GM23248 (cell line): Measurements from ENCODE around the gene RRAS2. TPM values are rescaled to one million over a fixed set of nuclear protein-coding genes. Genes with fewer than 3 reads are reported as not detected.

Source experiments
- DNase-seq: peaks from one replicate; pipeline ENCODE4 v3.0.0-alpha.2; 2015
- H2AFZ ChIP-seq: fragments of 200-600 bp; sonication (generic); 2 replicates; pipeline ENCODE4 v1.6.1; 2016; ENCODE audit warnings: antibody characterized with exemption
- H3F3A ChIP-seq: fragments of 200-600 bp; sonication (generic); 2 replicates; pipeline ENCODE4 v1.6.1; 2016; ENCODE audit warnings: mild to moderate bottlenecking, antibody characterized with exemption, mixed run types; ENCODE audit not compliant: insufficient read depth
- H3K27ac ChIP-seq: fragments of 200-600 bp; sonication (generic); 2 replicates; pipeline ENCODE4 v1.5.1; 2016; ENCODE audit warnings: mild to moderate bottlenecking
- H3K27me3 ChIP-seq: fragments of 200-600 bp; sonication (generic); replicated peaks from 2 replicates; pipeline ENCODE4 v1.6.1; 2016; ENCODE audit warnings: mild to moderate bottlenecking; ENCODE audit not compliant: insufficient read depth
- H3K36me3 ChIP-seq: fragments of 200-600 bp; sonication (generic); 2 replicates; pipeline ENCODE4 v1.6.1; 2016; ENCODE audit warnings: low read depth, mild to moderate bottlenecking
- H3K4me1 ChIP-seq: fragments of 200-600 bp; sonication (generic); 2 replicates; pipeline ENCODE4 v1.6.1; 2016; ENCODE audit warnings: mild to moderate bottlenecking; ENCODE audit not compliant: insufficient read depth
- H3K4me2 ChIP-seq: fragments of 200-600 bp; sonication (generic); one replicate; pipeline ENCODE4 v1.6.1; 2016; ENCODE audit warnings: mild to moderate bottlenecking; ENCODE audit not compliant: unreplicated experiment
- H3K4me3 ChIP-seq: fragments of 200-600 bp; sonication (generic); 2 replicates; pipeline ENCODE4 v1.5.1; 2016; ENCODE audit warnings: mild to moderate bottlenecking
- H3K79me2 ChIP-seq: fragments of 200-600 bp; sonication (generic); 2 replicates; pipeline ENCODE4 v1.6.1; 2016; ENCODE audit warnings: mild to moderate bottlenecking; ENCODE audit not compliant: insufficient read depth
- H3K9ac ChIP-seq: fragments of 200-600 bp; sonication (generic); 2 replicates; pipeline ENCODE4 v1.6.1; 2016; ENCODE audit warnings: mild to moderate bottlenecking
- H3K9me2 ChIP-seq: fragments of 200-600 bp; sonication (generic); 2 replicates; pipeline ENCODE4 v1.6.1; 2016; ENCODE audit warnings: mixed run types, mild to moderate bottlenecking, moderate library complexity; ENCODE audit not compliant: insufficient read depth
- H3K9me3 ChIP-seq: fragments of 200-600 bp; sonication (generic); one replicate; pipeline ENCODE4 v1.6.1; 2017; ENCODE audit warnings: low read depth
- H4K20me1 ChIP-seq: fragments of 200-600 bp; sonication (generic); 2 replicates; pipeline ENCODE4 v1.6.0; 2016; ENCODE audit not compliant: insufficient read depth
- EZH2 ChIP-seq: fragments of 200-600 bp; sonication (generic); IDR thresholded peaks from 2 replicates; pipeline ENCODE4 v1.6.1; 2018; ENCODE audit warnings: antibody characterized with exemption, mild to moderate bottlenecking; ENCODE audit not compliant: insufficient read depth, poor library complexity, severe bottlenecking
- EZH2phosphoT487 ChIP-seq: fragments of 200-600 bp; sonication (generic); IDR thresholded peaks from 2 replicates; pipeline ENCODE4 v1.6.1; 2018; ENCODE audit warnings: antibody characterized with exemption, moderate library complexity, mild to moderate bottlenecking, low read depth; ENCODE audit not compliant: insufficient read depth
- WGBS, 2 experiments: methylation state at CpG; one replicate each; pipeline ENCODE4 v1.1.6; 2015 to 2017; ENCODE audit warnings: low lambda C conversion rate in 2 of 2, low coverage in 1 of 2; ENCODE audit errors: missing lambda C conversion rate in 2 of 2; 5-methylcytosine and 5-hydroxymethylcytosine counted together
- in situ Hi-C: fragments of 300-500 bp; cut with MboI; formaldehyde crosslinking; loops from 2 replicates; pipeline ENCODE4 v1.15.0; 2020
- polyA plus RNA-seq: library from polyadenylated mRNA; unstranded; fragments of >200 nt; fragmentation: Nextera tagmentation; extraction: Ambion mirVana; gene quantifications from 2 replicates; pipeline ENCODE4 v1.2.1, GENCODE V29; 2016
- total RNA-seq: library from RNA; depleted of rRNA; stranded (reverse); fragments of >200 nt; shearing (Covaris generic); gene quantifications from 2 replicates; pipeline ENCODE4 v1.2.3, GENCODE V29; 2014

RRAS2 gene
- total and polyA plus RNA-seq, 2 experiments from 2014 or later = 268 to 382 TPM

DNA sequence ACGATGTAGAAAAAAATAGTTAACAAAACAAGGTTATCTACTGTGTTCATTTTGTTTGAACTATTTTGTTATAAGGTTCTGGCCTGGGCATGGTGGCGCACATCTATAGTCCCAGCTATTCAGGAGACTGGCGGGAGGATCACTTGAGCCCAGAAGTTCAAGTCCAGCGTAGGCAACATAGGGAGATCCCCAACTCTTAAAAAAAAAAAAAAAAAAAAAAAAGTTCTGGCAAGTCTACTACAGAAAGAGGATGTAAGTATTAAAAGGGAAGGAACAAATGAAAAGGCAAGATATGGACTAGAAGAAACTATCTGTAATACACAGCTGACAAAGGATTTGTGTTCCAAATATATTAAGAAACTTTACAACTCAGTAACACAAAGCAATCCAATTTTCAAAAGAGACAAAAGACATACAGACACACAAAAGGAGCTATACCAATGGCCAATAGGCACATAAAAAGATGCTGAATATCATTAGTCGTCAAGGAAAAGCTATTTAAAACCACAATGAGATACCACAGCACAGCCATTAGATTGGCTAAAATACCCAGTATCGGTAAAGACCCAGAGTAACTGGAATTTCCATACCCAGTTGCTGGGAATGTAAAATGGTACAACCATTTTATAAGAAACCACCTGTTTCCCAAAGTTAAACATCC lies 27.4 kb downstream of the RRAS2 start:
- TF ChIP-seq EZH2 (no peak), EZH2phosphoT487 (no peak)
- Histone ChIP-seq H3K9me2 (no peaks in the 10 kb centered on the region), H3K36me3 (no peaks in the 10 kb centered on the region), H2AFZ (no peak overlapping the region), H3K4me1 (peaks cover 46% of the 10 kb centered on the region), H3K27ac (no peak overlapping the region), H4K20me1 (peaks cover 21% of the 10 kb centered on the region), H3K9me3 (no peaks in the 10 kb centered on the region), H3K79me2 (peaks cover 99% of the 10 kb centered on the region), H3K4me3 (no peak overlapping the region), H3K9ac (no peak overlapping the region), H3K27me3 (no peaks in the 10 kb centered on the region), H3K4me2 (no peak overlapping the region), H3F3A (peaks cover 45% of the 10 kb centered on the region)
- DNase-seq = no peak
- WGBS, 2 experiments = 95 to 97% methylated on average over 6 of the region's 6 CpGs
- in situ Hi-C loops = loop anchor here (10.0 kb wide), 1 partner anchor 57 kb away; no protein-coding TSS in a partner anchor

DNA sequence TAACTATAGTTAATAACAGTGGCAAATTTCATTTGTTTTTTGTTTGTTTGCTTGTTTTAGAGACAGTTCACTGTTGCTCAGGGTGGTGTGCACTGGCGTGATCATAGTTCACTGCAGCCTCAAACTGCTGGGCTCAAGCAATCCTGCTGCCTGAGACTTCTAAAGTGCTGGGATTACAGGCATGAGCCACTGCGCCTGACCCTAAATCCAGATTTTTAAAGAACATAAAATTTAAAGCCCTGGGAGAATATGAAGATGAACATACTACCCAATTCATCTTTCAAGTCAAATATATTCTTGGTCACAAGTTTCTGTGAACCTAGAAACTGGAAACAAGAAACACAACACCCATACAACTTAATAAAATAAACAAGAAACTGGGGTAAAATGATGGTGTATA lies 28.1 kb downstream of the RRAS2 start:
- H3K9ac ChIP-seq = no peak overlapping the region
- no peak overlapping the region for H3K4me2 ChIP-seq
- in situ Hi-C loops = loop anchor here (10.0 kb wide), 1 partner anchor 56 kb away; no protein-coding TSS in a partner anchor
- no peak overlapping the region for H3K4me3 ChIP-seq
- DNase-seq = no peak
- WGBS, 2 experiments = 80 to 81% methylated on average over 2 of the region's 2 CpGs
- TF ChIP-seq EZH2phosphoT487 (no peak), EZH2 (no peak)
- H3K36me3 ChIP-seq = no peaks in the 10 kb centered on the region
- H3K27me3 ChIP-seq = no peaks in the 10 kb centered on the region
- H2AFZ ChIP-seq = no peak overlapping the region
- no peaks in the 10 kb centered on the region for H3K9me3 ChIP-seq
- H3K9me2 ChIP-seq = no peaks in the 10 kb centered on the region
- peaks cover 99% of the 10 kb centered on the region for H3K79me2 ChIP-seq
- H3K4me1 ChIP-seq = peaks cover 46% of the 10 kb centered on the region
- H4K20me1 ChIP-seq = peaks cover 24% of the 10 kb centered on the region
- peaks cover 42% of the 10 kb centered on the region for H3F3A ChIP-seq
- peak overlapping the region; percentile 23; the same call in 1 of the 2 replicates for H3K27ac ChIP-seq

DNA sequence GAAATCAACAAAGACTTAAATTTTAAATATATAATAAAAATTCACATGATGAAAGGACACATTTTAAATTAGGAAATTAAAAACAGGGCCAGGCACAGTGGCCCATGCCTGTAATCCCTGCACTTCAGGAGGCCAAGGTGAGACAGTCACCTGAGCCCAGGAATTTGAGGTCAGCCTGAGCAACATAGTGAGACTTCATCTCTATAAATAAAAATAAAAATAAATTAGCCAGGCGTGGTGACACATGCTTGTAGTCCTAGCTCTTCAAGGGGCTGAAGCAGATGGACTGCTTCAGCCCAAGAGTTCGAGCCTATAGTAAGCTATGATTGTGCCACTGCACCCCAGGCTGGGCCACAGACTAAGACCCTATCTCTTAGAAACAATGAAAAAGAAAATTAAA lies 29.3 kb downstream of the RRAS2 start:
- Histone ChIP-seq H3K4me1 (peaks cover 41% of the 10 kb centered on the region), H3K9me2 (no peaks in the 10 kb centered on the region), H3K27me3 (no peaks in the 10 kb centered on the region), H3K36me3 (no peaks in the 10 kb centered on the region), H3K4me3 (no peak overlapping the region), H3F3A (peaks cover 35% of the 10 kb centered on the region), H2AFZ (no peak overlapping the region), H3K9ac (no peak overlapping the region), H4K20me1 (peaks cover 30% of the 10 kb centered on the region), H3K9me3 (no peaks in the 10 kb centered on the region), H3K4me2 (no peak overlapping the region), H3K27ac (peak overlapping the region; percentile 23), H3K79me2 (peaks cover 99% of the 10 kb centered on the region)
- no peak for DNase-seq
- WGBS, 2 experiments = 73 to 79% methylated on average over 2 of the region's 2 CpGs
- in situ Hi-C loops = loop anchor here (10.0 kb wide), 1 partner anchor 55 kb away; no protein-coding TSS in a partner anchor
- no peak for TF ChIP-seq EZH2
- no peak for TF ChIP-seq EZH2phosphoT487

DNA sequence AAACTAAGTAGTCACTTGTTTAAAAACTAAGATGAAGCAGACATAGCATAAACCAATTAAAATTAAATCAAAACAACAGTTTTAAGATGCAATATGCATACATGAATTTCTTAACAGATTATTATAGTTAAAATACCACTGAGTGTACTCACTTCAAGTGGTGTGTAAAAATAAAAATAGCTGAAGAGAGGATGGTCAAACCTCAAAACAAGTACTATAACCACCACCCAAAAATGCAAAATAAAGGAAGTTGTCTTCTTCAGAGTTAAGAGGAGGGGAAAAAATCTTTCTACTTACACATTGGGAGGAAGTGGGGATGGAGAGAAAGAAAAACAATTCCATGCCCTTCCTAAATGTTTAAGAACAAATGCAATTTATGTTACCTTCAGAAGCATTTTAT lies 31.9 kb downstream of the RRAS2 start:
- TF ChIP-seq EZH2 (no peak), EZH2phosphoT487 (no peak)
- Histone ChIP-seq H3K4me1 (peaks cover 46% of the 10 kb centered on the region), H3K36me3 (peaks cover 3% of the 10 kb centered on the region; the same call in 1 of the 2 replicates), H3K79me2 (peaks cover 99% of the 10 kb centered on the region), H3K9me3 (no peaks in the 10 kb centered on the region), H3F3A (peaks cover 29% of the 10 kb centered on the region), H3K9ac (no peak overlapping the region), H3K4me3 (no peak overlapping the region), H3K9me2 (no peaks in the 10 kb centered on the region), H2AFZ (no peak overlapping the region), H4K20me1 (peaks cover 39% of the 10 kb centered on the region), H3K4me2 (peak overlapping the region; percentile 19), H3K27me3 (no peaks in the 10 kb centered on the region), H3K27ac (no peak overlapping the region)
- no peak for DNase-seq
- in situ Hi-C loops = no loop called here
